Right lobe of liver (tissue), 4 donors: ENCODE measurements around the gene HES2.

ENCODE experiments used
- POLR2A ChIP-seq: fragments of 450-650 bp; IDR thresholded peaks from one replicate; pipeline ENCODE4 v1.6.1; 2017; ENCODE audit warnings: antibody characterized with exemption, mild to moderate bottlenecking
- TF ChIP-seq, protein P1 (sequence below), 4 donors: fragments of 200-600 bp in 3 of 4; fragments of 450-650 bp in 1 of 4; IDR thresholded peaks; one replicate each; pipeline versions ENCODE4 v1.5.1 to v1.8.0; 2016 to 2022; ENCODE audit warnings: antibody characterized with exemption in 4 of 4, mild to moderate bottlenecking in 2 of 4
- donor health status: DM: no; HTN: no; CAD: no.
- donor health status: DM: no; HTN: no; CAD: no.
- donor health status: DM: no; HTN: yes; CAD: no.

DNA sequence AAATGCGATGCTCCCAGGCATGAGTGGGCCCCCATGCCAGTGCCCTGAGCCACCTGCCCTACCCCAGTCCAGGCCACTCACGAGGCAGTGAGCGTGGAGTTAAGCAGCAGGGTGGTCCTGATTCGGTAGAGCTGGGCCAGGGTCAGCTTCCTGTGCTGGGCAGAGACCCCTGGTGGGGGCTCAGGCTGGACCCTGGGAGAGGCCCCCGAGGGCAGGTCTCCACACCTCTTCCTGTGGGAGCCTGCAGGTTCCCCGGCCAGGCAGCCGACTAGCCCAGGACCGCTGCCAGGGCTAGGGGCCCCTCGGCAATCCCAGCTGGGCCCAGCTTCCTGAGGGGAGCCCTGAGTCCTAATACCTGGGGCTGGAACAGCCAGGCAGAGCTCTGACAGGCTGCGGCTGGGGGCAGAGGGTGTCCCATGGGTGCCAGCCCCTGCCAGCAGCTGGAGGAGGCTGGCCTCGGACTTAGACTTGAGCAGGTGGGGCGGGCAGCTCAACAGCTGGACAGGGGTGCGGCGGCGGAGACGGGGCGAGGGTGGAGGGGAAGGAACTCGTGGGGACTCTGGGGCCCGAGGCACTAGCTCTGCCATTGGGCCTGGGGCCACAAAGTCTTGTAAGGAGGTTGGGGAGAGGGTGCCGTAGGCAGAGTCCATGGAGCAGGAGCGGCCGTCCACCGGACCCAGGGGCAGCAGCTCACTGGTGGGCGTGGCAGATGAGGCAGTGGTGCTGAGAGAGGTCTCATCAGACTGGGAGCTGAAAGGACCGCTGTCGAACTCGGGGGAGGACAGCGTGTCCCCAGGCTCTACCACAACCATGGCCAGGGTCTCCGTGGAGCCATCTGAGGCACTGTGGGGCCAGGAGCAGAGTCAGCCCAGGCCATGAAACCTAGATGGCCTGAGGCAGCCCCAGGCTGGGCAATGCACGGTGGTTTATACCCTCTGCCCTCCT lies 48.3 kb upstream of the HES2 start:
- TF ChIP-seq, protein P1, sequence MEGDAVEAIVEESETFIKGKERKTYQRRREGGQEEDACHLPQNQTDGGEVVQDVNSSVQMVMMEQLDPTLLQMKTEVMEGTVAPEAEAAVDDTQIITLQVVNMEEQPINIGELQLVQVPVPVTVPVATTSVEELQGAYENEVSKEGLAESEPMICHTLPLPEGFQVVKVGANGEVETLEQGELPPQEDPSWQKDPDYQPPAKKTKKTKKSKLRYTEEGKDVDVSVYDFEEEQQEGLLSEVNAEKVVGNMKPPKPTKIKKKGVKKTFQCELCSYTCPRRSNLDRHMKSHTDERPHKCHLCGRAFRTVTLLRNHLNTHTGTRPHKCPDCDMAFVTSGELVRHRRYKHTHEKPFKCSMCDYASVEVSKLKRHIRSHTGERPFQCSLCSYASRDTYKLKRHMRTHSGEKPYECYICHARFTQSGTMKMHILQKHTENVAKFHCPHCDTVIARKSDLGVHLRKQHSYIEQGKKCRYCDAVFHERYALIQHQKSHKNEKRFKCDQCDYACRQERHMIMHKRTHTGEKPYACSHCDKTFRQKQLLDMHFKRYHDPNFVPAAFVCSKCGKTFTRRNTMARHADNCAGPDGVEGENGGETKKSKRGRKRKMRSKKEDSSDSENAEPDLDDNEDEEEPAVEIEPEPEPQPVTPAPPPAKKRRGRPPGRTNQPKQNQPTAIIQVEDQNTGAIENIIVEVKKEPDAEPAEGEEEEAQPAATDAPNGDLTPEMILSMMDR (IDR thresholded peaks at IDR 0.05): no peak
- no peak for TF ChIP-seq POLR2A
